Measurements from ENCODE around the gene REC8. TPM values are rescaled to one million over a fixed set of nuclear protein-coding genes. Genes with fewer than 3 reads are reported as not detected.

The REC8 gene
- total and polyA plus RNA-seq, 2 of the 13 experiments (the other 11 are each of a cell fraction or from before 2014, with no cell fraction given) = 3.4 to 14.7 TPM

DNA sequence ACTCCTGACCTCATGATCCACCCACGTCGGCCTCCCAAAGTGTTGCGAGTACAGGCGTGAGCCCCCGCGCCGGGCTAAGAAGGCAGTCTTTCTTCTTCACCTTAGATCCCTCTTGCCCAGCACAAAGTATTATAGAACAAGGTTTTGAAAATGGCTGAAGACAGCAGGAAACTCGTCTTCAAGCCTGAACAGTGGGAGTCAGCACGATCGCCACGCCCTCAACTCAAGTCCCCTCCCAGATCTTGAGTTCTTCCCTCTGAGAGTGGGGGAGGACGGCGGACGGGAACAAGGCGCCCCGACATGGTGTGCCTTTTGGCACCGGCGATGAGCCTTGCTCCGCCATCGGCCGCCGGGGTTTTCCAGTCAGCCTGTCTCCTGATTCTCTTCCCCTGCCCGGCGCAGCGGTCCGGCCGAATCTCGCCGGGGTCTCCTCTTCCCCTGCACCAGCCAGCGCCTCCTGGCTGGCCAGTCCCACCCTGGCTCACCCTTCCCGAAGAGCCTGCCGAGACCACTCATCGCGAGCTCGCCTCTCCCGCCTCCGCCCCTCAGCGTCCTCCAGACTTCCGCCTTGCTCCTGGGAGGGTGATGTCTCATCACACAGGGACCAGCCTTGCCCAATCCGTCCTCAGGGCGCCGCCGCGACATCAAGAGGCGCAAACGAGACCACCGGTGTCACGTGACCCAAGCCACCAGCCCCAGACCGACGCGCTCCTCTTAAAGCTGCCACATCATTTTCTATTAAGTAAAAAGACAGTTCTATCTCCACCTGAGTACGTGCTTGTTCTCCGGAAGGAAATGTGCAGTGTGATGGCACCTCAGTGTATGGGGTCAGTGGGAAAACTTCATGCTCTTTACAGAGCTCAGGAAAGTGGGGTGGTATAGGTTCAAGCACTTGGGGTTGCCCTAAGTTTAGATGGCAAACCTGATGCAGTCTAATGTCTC is 41.3 kb downstream of the REC8 start, which contains the start of gene CHMP4A (continued):
- TF ChIP-seq, protein P1, sequence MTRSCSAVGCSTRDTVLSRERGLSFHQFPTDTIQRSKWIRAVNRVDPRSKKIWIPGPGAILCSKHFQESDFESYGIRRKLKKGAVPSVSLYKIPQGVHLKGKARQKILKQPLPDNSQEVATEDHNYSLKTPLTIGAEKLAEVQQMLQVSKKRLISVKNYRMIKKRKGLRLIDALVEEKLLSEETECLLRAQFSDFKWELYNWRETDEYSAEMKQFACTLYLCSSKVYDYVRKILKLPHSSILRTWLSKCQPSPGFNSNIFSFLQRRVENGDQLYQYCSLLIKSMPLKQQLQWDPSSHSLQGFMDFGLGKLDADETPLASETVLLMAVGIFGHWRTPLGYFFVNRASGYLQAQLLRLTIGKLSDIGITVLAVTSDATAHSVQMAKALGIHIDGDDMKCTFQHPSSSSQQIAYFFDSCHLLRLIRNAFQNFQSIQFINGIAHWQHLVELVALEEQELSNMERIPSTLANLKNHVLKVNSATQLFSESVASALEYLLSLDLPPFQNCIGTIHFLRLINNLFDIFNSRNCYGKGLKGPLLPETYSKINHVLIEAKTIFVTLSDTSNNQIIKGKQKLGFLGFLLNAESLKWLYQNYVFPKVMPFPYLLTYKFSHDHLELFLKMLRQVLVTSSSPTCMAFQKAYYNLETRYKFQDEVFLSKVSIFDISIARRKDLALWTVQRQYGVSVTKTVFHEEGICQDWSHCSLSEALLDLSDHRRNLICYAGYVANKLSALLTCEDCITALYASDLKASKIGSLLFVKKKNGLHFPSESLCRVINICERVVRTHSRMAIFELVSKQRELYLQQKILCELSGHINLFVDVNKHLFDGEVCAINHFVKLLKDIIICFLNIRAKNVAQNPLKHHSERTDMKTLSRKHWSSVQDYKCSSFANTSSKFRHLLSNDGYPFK (CRISPR knock-in tag; IDR thresholded peaks at IDR 0.05; ENCODE audit: borderline replicate concordance) = peak; percentile 100
- TF ChIP-seq GTF3A (CRISPR knock-in tag; conservative IDR thresholded peaks at IDR 0.05) (peak; percentile 99; the same call in 1 of the 2 replicates), CERS6 (CRISPR knock-in tag; IDR thresholded peaks at IDR 0.05) (peak; percentile 23; the same call in 1 of the 2 replicates), SUZ12 (IDR thresholded peaks at IDR 0.05; ENCODE audit: low read depth, low read length) (peak; percentile 8; the same call in 1 of the 2 replicates), HMGA1 (CRISPR knock-in tag; conservative IDR thresholded peaks at IDR 0.05) (no peak), ZBTB38 (CRISPR knock-in tag; IDR thresholded peaks at IDR 0.05) (peak; percentile 85; the same call in 1 of the 2 replicates), FOXA3 (CRISPR knock-in tag; IDR thresholded peaks at IDR 0.05) (peak; percentile 85), MAFG (CRISPR knock-in tag; IDR thresholded peaks at IDR 0.05) (no peak), ZNF709 (CRISPR knock-in tag; IDR thresholded peaks at IDR 0.05) (peak; percentile 89; the same call in 1 of the 2 replicates), MIXL1 (CRISPR knock-in tag; IDR thresholded peaks at IDR 0.05) (peak; percentile 87), ZSCAN9 (CRISPR knock-in tag; IDR thresholded peaks at IDR 0.05; ENCODE audit: borderline replicate concordance) (no peak; the same call in 1 of the 2 replicates), KLF6 (CRISPR knock-in tag; IDR thresholded peaks at IDR 0.05) (peak; percentile 99), ETV5 (CRISPR knock-in tag; IDR thresholded peaks at IDR 0.05; ENCODE audit: borderline replicate concordance) (peak; percentile 94), MIER3 (CRISPR knock-in tag; IDR thresholded peaks at IDR 0.05; ENCODE audit: borderline replicate concordance) (peak; percentile 99; the same call in 1 of the 2 replicates)
- TF ChIP-seq, protein P2, sequence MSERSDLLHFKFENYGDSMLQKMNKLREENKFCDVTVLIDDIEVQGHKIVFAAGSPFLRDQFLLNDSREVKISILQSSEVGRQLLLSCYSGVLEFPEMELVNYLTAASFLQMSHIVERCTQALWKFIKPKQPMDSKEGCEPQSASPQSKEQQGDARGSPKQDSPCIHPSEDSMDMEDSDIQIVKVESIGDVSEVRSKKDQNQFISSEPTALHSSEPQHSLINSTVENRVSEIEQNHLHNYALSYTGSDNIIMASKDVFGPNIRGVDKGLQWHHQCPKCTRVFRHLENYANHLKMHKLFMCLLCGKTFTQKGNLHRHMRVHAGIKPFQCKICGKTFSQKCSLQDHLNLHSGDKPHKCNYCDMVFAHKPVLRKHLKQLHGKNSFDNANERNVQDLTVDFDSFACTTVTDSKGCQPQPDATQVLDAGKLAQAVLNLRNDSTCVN (CRISPR knock-in tag; IDR thresholded peaks at IDR 0.05; ENCODE audit: borderline replicate concordance) = peak; percentile 90
- TF ChIP-seq, protein P3, sequence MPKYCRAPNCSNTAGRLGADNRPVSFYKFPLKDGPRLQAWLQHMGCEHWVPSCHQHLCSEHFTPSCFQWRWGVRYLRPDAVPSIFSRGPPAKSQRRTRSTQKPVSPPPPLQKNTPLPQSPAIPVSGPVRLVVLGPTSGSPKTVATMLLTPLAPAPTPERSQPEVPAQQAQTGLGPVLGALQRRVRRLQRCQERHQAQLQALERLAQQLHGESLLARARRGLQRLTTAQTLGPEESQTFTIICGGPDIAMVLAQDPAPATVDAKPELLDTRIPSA (CRISPR knock-in tag; IDR thresholded peaks at IDR 0.05; ENCODE audit: borderline replicate concordance) = no peak; the same call in 1 of the 2 replicates
- TF ChIP-seq, protein P4, sequence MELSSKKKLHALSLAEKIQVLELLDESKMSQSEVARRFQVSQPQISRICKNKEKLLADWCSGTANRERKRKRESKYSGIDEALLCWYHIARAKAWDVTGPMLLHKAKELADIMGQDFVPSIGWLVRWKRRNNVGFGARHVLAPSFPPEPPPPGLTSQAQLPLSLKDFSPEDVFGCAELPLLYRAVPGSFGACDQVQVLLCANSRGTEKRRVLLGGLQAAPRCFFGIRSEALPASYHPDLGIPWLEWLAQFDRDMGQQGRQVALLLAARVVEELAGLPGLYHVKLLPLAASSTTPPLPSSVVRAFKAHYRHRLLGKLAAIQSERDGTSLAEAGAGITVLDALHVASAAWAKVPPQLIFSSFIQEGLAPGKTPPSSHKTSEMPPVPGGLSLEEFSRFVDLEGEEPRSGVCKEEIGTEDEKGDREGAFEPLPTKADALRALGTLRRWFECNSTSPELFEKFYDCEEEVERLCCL (CRISPR knock-in tag; IDR thresholded peaks at IDR 0.05; ENCODE audit: borderline replicate concordance) = peak; percentile 92; the same call in 1 of the 2 replicates
- TF ChIP-seq, protein P5, sequence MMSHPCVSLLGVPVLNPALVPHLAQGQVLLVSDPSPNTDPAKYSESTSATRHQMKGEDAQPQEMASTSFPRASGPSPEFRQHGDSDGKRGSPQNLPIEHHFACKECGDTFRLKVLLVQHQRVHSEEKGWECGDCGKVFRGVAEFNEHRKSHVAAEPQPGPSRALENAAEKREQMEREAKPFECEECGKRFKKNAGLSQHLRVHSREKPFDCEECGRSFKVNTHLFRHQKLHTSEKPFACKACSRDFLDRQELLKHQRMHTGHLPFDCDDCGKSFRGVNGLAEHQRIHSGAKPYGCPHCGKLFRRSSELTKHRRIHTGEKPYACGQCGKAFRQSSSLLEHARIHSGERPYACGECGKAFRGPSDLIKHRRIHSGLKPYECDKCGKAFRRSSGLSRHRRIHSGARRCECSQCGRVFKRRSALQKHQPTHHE (CRISPR knock-in tag; IDR thresholded peaks at IDR 0.05; ENCODE audit: borderline replicate concordance) = peak; percentile 95

Measured in HepG2 (cell line).